HG02970 (cell line): ENCODE measurements around the gene TNFRSF8.
"Not testable (repeated sequence)": the region's sequence is repeated elsewhere in the genome, so short reads cannot be mapped to it uniquely, and the experiment has no call there.

ENCODE experiments used
- ATAC-seq: cut with Tn5 transposase; IDR thresholded peaks from one replicate; pipeline ENCODE4 v1.9.1; 2021; ENCODE audit warnings: mild to moderate bottlenecking, moderate library complexity, moderate number of reproducible peaks; ENCODE audit not compliant: unreplicated experiment, low FRiP score

TNFRSF8 gene

GRCh38 chr1:12082988-12083387 is 19.9 kb downstream of the TNFRSF8 start:
- ATAC-seq, result no peak

GRCh38 chr1:12083766-12084165 is 20.7 kb downstream of the TNFRSF8 start:
- no peak for ATAC-seq

- ATAC-seq, result no peak
These were observed 22.6 kb downstream of the TNFRSF8 start for GRCh38 chr1:12085643-12086260.

GRCh38 chr1:12087797-12088314 is 24.8 kb downstream of the TNFRSF8 start:
- ATAC-seq, result no peak

- no peak for ATAC-seq
These were observed 25.5 kb downstream of the TNFRSF8 start for GRCh38 chr1:12088607-12089006.

- ATAC-seq, result no peak
These were observed 27.2 kb downstream of the TNFRSF8 start for GRCh38 chr1:12090326-12090725.

- no peak for ATAC-seq
These were observed 28.1 kb downstream of the TNFRSF8 start for GRCh38 chr1:12091191-12091590.

GRCh38 chr1:12094180-12094579 is 31.1 kb downstream of the TNFRSF8 start:
- no peak for ATAC-seq

GRCh38 chr1:12095452-12096263 is 32.6 kb downstream of the TNFRSF8 start:
- ATAC-seq, result no peak

- ATAC-seq, result no peak
These were observed 33.5 kb downstream of the TNFRSF8 start for GRCh38 chr1:12096615-12097014.

GRCh38 chr1:12097321-12097720 is 34.2 kb downstream of the TNFRSF8 start:
- no peak for ATAC-seq

- ATAC-seq, result no peak
These were observed 35.7 kb downstream of the TNFRSF8 start for GRCh38 chr1:12098786-12099185.

GRCh38 chr1:12099610-12100009 is 36.5 kb downstream of the TNFRSF8 start:
- no peak for ATAC-seq

- ATAC-seq, result no peak
These were observed 37.0 kb downstream of the TNFRSF8 start for GRCh38 chr1:12100071-12100470.

GRCh38 chr1:12101120-12101519 is 38.0 kb downstream of the TNFRSF8 start:
- ATAC-seq, result not testable (repeated sequence)

- ATAC-seq, result no peak
These were observed 39.0 kb downstream of the TNFRSF8 start for GRCh38 chr1:12102066-12102465.

- no peak for ATAC-seq
These were observed 41.3 kb downstream of the TNFRSF8 start for GRCh38 chr1:12104417-12104816.

- ATAC-seq, result no peak
These were observed 43.0 kb downstream of the TNFRSF8 start for GRCh38 chr1:12106153-12106552.

GRCh38 chr1:12106861-12107260 is 43.8 kb downstream of the TNFRSF8 start:
- not testable (repeated sequence) for ATAC-seq

GRCh38 chr1:12107718-12108117 is 44.6 kb downstream of the TNFRSF8 start:
- ATAC-seq, result no peak

GRCh38 chr1:12109901-12110300 is 46.8 kb downstream of the TNFRSF8 start:
- ATAC-seq, result no peak

- no peak for ATAC-seq
These were observed 48.6 kb downstream of the TNFRSF8 start for GRCh38 chr1:12111741-12112140.
